Upper lobe of right lung (tissue), 1 donor: ENCODE measurements around the gene SYK. TPM values are rescaled to one million over a fixed set of nuclear protein-coding genes. Genes with fewer than 3 reads are reported as not detected.

Source experiments
- ATAC-seq: fragments of 200-7000 bp; cut with Tn5 transposase; one replicate; pipeline ENCODE4 v1.9.1; 2020; ENCODE audit warnings: mild to moderate bottlenecking, moderate library complexity
- DNase-seq: peaks from one replicate; pipeline ENCODE4 v3.0.0-alpha.2; 2020
- H3K27ac ChIP-seq: fragments of 200-600 bp; one replicate; pipeline ENCODE4 v1.8.0; 2022
- H3K27me3 ChIP-seq: fragments of 200-600 bp; one replicate; pipeline ENCODE4 v1.8.0; 2022; ENCODE audit warnings: mild to moderate bottlenecking
- H3K36me3 ChIP-seq: fragments of 200-600 bp; one replicate; pipeline ENCODE4 v1.8.0; 2022
- H3K4me1 ChIP-seq: fragments of 200-600 bp; one replicate; pipeline ENCODE4 v1.8.0; 2022
- H3K4me3 ChIP-seq: fragments of 200-600 bp; one replicate; pipeline ENCODE4 v1.8.0; 2022; ENCODE audit warnings: mild to moderate bottlenecking
- H3K9me3 ChIP-seq: fragments of 200-600 bp; one replicate; pipeline ENCODE4 v1.8.0; 2022
- CTCF ChIP-seq: fragments of 200-600 bp; IDR thresholded peaks from one replicate; pipeline ENCODE4 v1.8.0; 2022; ENCODE audit warnings: antibody characterized with exemption
- intact Hi-C: fragments of 100-400 bp; cut with DNase I; formaldehyde crosslinking; loops from one replicate; pipeline ENCODE4 v1.11.0; 2022
- total RNA-seq: library from RNA; stranded (reverse); fragmentation: NEBNext Ultra II Directional; extraction: Animal tissue kit (Norgen Biotek cat#: 25700); gene quantifications from one replicate; pipeline ENCODE4 v1.2.1, GENCODE V29; 2021
- donor health status: DM: no; HTN: yes; CAD: no; lungs with severe emphysema.

The SYK gene
- total RNA-seq, 1 donor from 2014 or later = 63.8 TPM

GRCh38 chr9:90860382-90860781 lies 58.8 kb downstream of the SYK start:
- Histone ChIP-seq H3K36me3 (peaks cover 24% of the 10 kb centered on the region), H3K9me3 (no peaks in the 10 kb centered on the region), H3K4me3 (no peak overlapping the region), H3K27me3 (no peaks in the 10 kb centered on the region), H3K4me1 (peaks cover 4% of the 10 kb centered on the region), H3K27ac (no peak overlapping the region)
- intact Hi-C loops = no loop called here
- ATAC-seq = no peak
- TF ChIP-seq CTCF = no peak
- peak; percentile 19 for DNase-seq

- no peak for DNase-seq
- Histone ChIP-seq H3K9me3 (no peaks in the 10 kb centered on the region), H3K4me3 (no peak overlapping the region), H3K36me3 (peaks cover 24% of the 10 kb centered on the region), H3K27me3 (no peaks in the 10 kb centered on the region), H3K27ac (no peak overlapping the region), H3K4me1 (peaks cover 4% of the 10 kb centered on the region)
- peak; percentile 87 for ATAC-seq
- no peak for TF ChIP-seq CTCF
- intact Hi-C loops = no loop called here
Observed at GRCh38 chr9:90860826-90861225, 59.2 kb downstream of the SYK start.

GRCh38 chr9:90861380-90861779 lies 59.8 kb downstream of the SYK start:
- Histone ChIP-seq H3K36me3 (peaks cover 24% of the 10 kb centered on the region), H3K9me3 (no peaks in the 10 kb centered on the region)
- DNase-seq = no peak

GRCh38 chr9:90861826-90862740 lies 60.5 kb downstream of the SYK start:
- Histone ChIP-seq H3K27ac (no peak overlapping the region), H3K9me3 (no peaks in the 10 kb centered on the region), H3K4me3 (no peak overlapping the region), H3K36me3 (peaks cover 24% of the 10 kb centered on the region), H3K27me3 (no peaks in the 10 kb centered on the region), H3K4me1 (peaks cover 4% of the 10 kb centered on the region)
- intact Hi-C loops = no loop called here
- no peak for DNase-seq
- no peak for TF ChIP-seq CTCF
- no peak for ATAC-seq

More at GRCh38 chr9:90861380-90861779, 59.8 kb downstream of the SYK start:
- no peak for ATAC-seq
- no peak overlapping the region for H3K27ac ChIP-seq
- no peak overlapping the region for H3K4me3 ChIP-seq
- intact Hi-C loops = no loop called here
- H3K4me1 ChIP-seq = peaks cover 4% of the 10 kb centered on the region
- TF ChIP-seq CTCF = no peak
- H3K27me3 ChIP-seq = no peaks in the 10 kb centered on the region

GRCh38 chr9:90864779-90865178 lies 63.2 kb downstream of the SYK start:
- DNase-seq = no peak

More at GRCh38 chr9:90864779-90865178, 63.2 kb downstream of the SYK start:
- TF ChIP-seq CTCF = no peak
- Histone ChIP-seq H3K27me3 (no peaks in the 10 kb centered on the region), H3K4me1 (no peaks in the 10 kb centered on the region), H3K9me3 (no peaks in the 10 kb centered on the region), H3K36me3 (peaks cover 15% of the 10 kb centered on the region), H3K27ac (no peak overlapping the region), H3K4me3 (no peak overlapping the region)
- ATAC-seq = no peak
- intact Hi-C loops = no loop called here
